ENCODE measurements around the gene SYCP2L. TPM values are rescaled to one million over a fixed set of nuclear protein-coding genes. Genes with fewer than 3 reads are reported as not detected.
"Not testable (repeated sequence)": the region's sequence is repeated elsewhere in the genome, so short reads cannot be mapped to it uniquely, and the experiment has no call there.

SYCP2L gene
- total RNA-seq, 4 donors from 2014 or later: 0.13 to 2.9 (median 0.70) TPM

- 45% methylated on average over 2 of the region's 2 CpGs for WGBS
- no peak for DNase-seq (ENCODE audit: extremely low spot score)
- intact Hi-C loops (cut with DNase I): no loop called here
- Histone ChIP-seq H3K27ac (replicated peaks in 1 of 4) (no peak overlapping the region), H3K36me3 (no peaks in the 10 kb centered on the region), H3K4me3 (no peak overlapping the region), H3K9me3 (no peaks in the 10 kb centered on the region), H3K27me3 (no peaks in the 10 kb centered on the region), H3K4me1 (no peaks in the 10 kb centered on the region)
- TF ChIP-seq POLR2A (IDR thresholded peaks at IDR 0.05; ENCODE audit: low read depth): no peak
- TF ChIP-seq EP300 (IDR thresholded peaks at IDR 0.05): no peak
- no peak for TF ChIP-seq POLR2AphosphoS5 (IDR thresholded peaks at IDR 0.05)
- TF ChIP-seq CTCF (IDR thresholded peaks at IDR 0.05): no peak
Observed at GRCh38 chr6:10991115-10991514, 104.3 kb downstream of the SYCP2L start.

- no peak for TF ChIP-seq POLR2AphosphoS5 (IDR thresholded peaks at IDR 0.05)
- TF ChIP-seq CTCF (IDR thresholded peaks at IDR 0.05): no peak
- TF ChIP-seq POLR2A (IDR thresholded peaks at IDR 0.05; ENCODE audit: low read depth): no peak
- DNase-seq (ENCODE audit: extremely low spot score): no peak
- H3K36me3 ChIP-seq: no peaks in the 10 kb centered on the region
- H3K4me1 ChIP-seq: no peaks in the 10 kb centered on the region
- no peak overlapping the region for H3K4me3 ChIP-seq
- intact Hi-C loops (cut with DNase I): no loop called here
- H3K27me3 ChIP-seq: no peaks in the 10 kb centered on the region
- no peak overlapping the region for H3K27ac ChIP-seq (replicated peaks in 1 of 4)
- no peaks in the 10 kb centered on the region for H3K9me3 ChIP-seq
- WGBS: 97% methylated on average over 7 of the region's 8 CpGs
Observed at GRCh38 chr6:10993896-10994295, 107.0 kb downstream of the SYCP2L start.

GRCh38 chr6:10995114-10995707, 108.4 kb downstream of the SYCP2L start:
- no peak overlapping the region for H3K4me3 ChIP-seq
- WGBS: 84% methylated on average over 4 of the region's 4 CpGs
- DNase-seq (ENCODE audit: extremely low spot score): no peak
- H3K4me1 ChIP-seq: peaks cover 0 to 6% (median 5%) of the 10 kb centered on the region in 4 donors
- intact Hi-C loops (cut with DNase I): no loop called here
- no peaks in the 10 kb centered on the region for H3K36me3 ChIP-seq
- H3K27ac ChIP-seq (replicated peaks in 1 of 4): no peak overlapping the region
- H3K27me3 ChIP-seq: no peaks in the 10 kb centered on the region
- TF ChIP-seq EP300 (IDR thresholded peaks at IDR 0.05): no peak
- no peak for TF ChIP-seq CTCF (IDR thresholded peaks at IDR 0.05)
- TF ChIP-seq POLR2A (IDR thresholded peaks at IDR 0.05; ENCODE audit: low read depth): no peak
- TF ChIP-seq POLR2AphosphoS5 (IDR thresholded peaks at IDR 0.05): no peak
- H3K9me3 ChIP-seq: no peaks in the 10 kb centered on the region

GRCh38 chr6:10999994-11000393, 113.1 kb downstream of the SYCP2L start:
- peaks cover 0 to 6% (median 5%) of the 10 kb centered on the region in 4 donors for H3K4me1 ChIP-seq
- no peak overlapping the region for H3K4me3 ChIP-seq
- no peak for DNase-seq (ENCODE audit: extremely low spot score)
- H3K27ac ChIP-seq (replicated peaks in 1 of 4): no peak overlapping the region
- no peaks in the 10 kb centered on the region for H3K9me3 ChIP-seq
- 19% methylated on average over 2 of the region's 2 CpGs for WGBS
- no peaks in the 10 kb centered on the region for H3K27me3 ChIP-seq
- intact Hi-C loops (cut with DNase I): no loop called here
- no peak for TF ChIP-seq POLR2A (IDR thresholded peaks at IDR 0.05; ENCODE audit: low read depth)
- TF ChIP-seq POLR2AphosphoS5 (IDR thresholded peaks at IDR 0.05): no peak
- TF ChIP-seq CTCF (IDR thresholded peaks at IDR 0.05): no peak
- no peak for TF ChIP-seq EP300 (IDR thresholded peaks at IDR 0.05)
- H3K36me3 ChIP-seq: no peaks in the 10 kb centered on the region

GRCh38 chr6:11002176-11002575, 115.3 kb downstream of the SYCP2L start:
- no peaks in the 10 kb centered on the region for H3K9me3 ChIP-seq
- H3K36me3 ChIP-seq: no peaks in the 10 kb centered on the region
- H3K27me3 ChIP-seq: no peaks in the 10 kb centered on the region
- no peak overlapping the region for H3K4me3 ChIP-seq
- H3K4me1 ChIP-seq: peaks cover 0 to 6% (median 5%) of the 10 kb centered on the region in 4 donors
- DNase-seq (ENCODE audit: extremely low spot score): no peak
- TF ChIP-seq CTCF (IDR thresholded peaks at IDR 0.05): no peak
- TF ChIP-seq EP300 (IDR thresholded peaks at IDR 0.05): no peak
- no peak for TF ChIP-seq POLR2A (IDR thresholded peaks at IDR 0.05; ENCODE audit: low read depth)
- TF ChIP-seq POLR2AphosphoS5 (IDR thresholded peaks at IDR 0.05): no peak
- 77% methylated on average over 2 of the region's 2 CpGs for WGBS
- no peak overlapping the region for H3K27ac ChIP-seq (replicated peaks in 1 of 4)
- intact Hi-C loops (cut with DNase I): no loop called here

GRCh38 chr6:11003297-11003696, 116.4 kb downstream of the SYCP2L start:
- H3K4me3 ChIP-seq; DNase-seq (ENCODE audit: extremely low spot score); H3K27ac ChIP-seq (replicated peaks in 1 of 4); H3K36me3 ChIP-seq; H3K9me3 ChIP-seq; H3K27me3 ChIP-seq; intact Hi-C loops (cut with DNase I): not testable (repeated sequence)
- peaks cover 0 to 10% (median 7%) of the 10 kb centered on the region in 4 donors for H3K4me1 ChIP-seq
- 95% methylated on average over 5 of the region's 5 CpGs for WGBS
